ENCODE results near the gene CDC6.

DNA sequence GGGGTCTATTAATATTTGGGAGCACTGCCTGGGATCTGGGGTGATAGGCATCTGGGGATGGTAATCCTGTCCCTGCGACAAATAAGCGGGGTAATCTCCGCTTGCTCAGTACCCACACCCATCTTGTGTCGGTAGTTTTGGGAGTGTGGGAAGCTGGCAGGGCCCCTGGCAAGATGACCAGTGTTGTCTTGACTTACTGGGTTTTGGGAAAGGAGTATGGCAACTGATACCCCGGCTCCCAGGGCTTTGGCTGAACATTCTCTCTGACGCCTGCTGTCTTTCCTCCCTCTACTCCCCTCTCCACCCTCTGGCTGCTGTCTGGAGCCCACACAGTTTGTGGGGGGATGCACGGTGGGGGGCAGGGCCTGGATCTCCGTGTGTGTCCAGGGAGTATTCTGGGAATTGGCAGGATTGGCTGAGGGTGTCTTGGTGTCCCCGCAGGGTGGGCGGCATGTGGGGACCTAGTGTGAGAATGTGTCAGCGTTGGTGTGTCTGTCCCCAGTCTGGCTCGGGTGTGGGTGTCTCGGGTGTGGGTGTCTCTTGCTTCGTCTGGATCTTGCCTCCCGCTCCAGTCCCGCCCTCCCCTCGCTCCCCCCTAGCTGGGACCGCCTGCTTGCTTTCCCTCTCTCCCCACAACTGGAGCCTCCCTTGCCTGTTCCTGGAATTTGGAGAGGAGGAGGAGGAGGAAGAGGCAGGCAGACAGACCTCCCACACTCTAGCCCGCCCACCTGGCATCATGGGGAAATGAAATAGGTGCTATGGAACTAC lies 33.3 kb downstream of the CDC6 start:
- TF ChIP-seq TAF1 (IDR thresholded peaks at IDR 0.05; ENCODE audit: low read depth, low read length) (no peak), MAFK (IDR thresholded peaks at IDR 0.05; ENCODE audit: low read depth, low read length) (no peak), EZH2 (IDR thresholded peaks at IDR 0.05; ENCODE audit: low read depth, low read length, severe bottlenecking) (no peak), EP300 (IDR thresholded peaks at IDR 0.05; ENCODE audit: borderline replicate concordance in 1 of 2, low read depth in 2 of 2, low read length in 2 of 2) (no peak), GABPA (IDR thresholded peaks at IDR 0.05; ENCODE audit: borderline replicate concordance, insufficient read depth, low read length) (no peak), CHD1 (IDR thresholded peaks at IDR 0.05; ENCODE audit: low read depth, low read length) (no peak)
